T-helper 2 cell (primary cell): ENCODE measurements around the gene PZP.
"Not testable (repeated sequence)": the region's sequence is repeated elsewhere in the genome, so short reads cannot be mapped to it uniquely, and the experiment has no call there.

Experiments
- DNase-seq, 5 experiments: peaks; one replicate each; pipeline versions ENCODE4 v3.0.0 to v3.0.0-alpha.2; 2012 to 2022
- total RNA-seq, 2 donors: gene quantifications; one replicate each; lab custom pipeline; 2026; lab: John Stamatoyannopoulos, UW

The PZP gene
- 0 reads per million in 2 donors for total RNA-seq

- DNase-seq: no peak
Measured at GRCh38 chr12:9208229-9208628, at the start of gene PZP. Gene PZP (minus strand): TSS chr12:9208395. CDS start chr12:9208341, 54 bp downstream.

DNA sequence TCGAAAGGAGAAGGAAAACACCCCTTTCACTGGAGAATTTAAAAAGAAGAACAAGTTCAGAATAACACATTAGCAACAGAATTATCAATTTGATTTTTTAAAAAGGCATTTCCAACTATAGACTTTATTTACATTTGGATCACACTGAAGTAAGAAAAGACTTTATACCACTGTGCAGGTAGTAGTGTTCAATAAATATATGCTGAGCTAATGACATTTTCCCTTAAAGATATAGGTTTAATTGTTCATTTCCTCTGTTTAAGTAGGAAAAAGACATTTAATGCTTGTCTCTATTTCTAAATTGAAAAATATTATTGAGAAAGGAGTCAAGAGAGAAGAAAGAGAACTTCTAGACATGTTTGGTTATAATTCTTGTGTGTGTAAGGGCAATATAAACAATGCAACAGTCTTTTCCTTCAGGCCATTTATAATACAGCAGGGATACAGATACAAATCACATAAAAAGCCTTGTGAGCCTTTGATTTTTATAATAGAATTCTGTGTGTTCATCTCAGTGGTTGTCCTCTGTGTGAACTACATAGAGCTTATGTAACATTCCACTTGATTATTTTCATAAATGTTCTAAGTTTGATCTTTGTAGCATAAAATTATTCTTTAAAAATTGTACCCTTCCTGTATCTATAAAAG lies 48.7 kb upstream of the PZP start:
- no peak for DNase-seq

DNA sequence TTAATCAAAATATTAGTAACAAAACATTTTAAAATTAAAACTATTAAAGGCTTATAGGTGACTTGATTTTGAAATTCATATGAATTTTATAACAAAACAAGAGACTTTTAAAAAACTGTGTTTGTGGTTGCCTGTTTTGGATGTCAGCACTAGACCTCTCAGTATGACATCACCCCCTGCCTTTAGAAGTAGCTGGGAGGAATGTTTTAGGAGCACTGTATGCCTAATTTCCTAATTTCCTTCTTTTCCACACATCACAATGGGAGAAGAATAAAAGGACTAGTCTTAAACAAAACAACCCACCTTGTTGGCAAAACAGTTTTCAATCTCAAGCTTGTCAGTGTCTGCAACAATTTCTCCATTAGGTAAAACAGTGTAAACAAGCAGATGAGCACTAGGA lies 48.1 kb upstream of the PZP start:
- no peak for DNase-seq

- no peak for DNase-seq
Measured at GRCh38 chr12:9255837-9256236, 47.6 kb upstream of the PZP start.

DNA sequence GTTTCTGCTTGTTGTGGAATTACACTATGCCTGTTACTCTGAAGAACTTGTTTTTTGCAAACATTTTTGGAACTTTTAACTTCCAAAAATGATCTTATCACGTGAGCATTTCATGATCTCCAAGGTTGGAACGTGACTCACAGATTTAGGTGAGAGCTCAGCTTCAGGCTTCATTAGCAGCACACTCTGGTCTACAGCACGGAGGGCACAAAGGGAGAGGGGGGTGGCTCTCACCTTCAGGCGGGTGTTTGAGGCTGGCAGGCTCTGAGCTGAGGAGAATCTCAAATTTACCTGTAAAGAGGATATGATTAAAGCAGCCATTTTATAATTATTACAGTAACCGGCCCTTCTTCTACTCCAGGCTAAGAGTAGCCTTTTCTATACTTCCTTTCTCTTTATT lies 45.3 kb upstream of the PZP start:
- DNase-seq: no peak

DNA sequence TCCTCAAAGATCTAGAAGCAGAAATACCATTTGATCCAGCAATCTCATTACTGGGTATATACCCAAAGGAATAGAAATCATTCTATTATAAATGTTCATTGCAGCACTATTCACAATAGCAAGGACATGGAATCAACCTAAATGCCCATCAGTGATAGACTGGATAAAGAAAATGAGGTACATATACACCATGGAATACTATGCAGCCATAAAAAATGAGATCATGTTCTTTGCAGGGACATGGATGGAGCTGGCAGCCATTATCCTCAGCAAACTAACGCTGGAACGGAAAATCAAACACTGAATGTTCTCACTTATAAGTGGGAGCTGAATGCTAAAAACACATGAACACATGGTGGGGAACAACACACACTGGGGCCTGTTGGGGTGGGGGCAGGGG lies 44.6 kb upstream of the PZP start:
- not testable (repeated sequence) for DNase-seq

- no peak for DNase-seq
Measured at GRCh38 chr12:9252256-9252655, 44.1 kb upstream of the PZP start.

DNA sequence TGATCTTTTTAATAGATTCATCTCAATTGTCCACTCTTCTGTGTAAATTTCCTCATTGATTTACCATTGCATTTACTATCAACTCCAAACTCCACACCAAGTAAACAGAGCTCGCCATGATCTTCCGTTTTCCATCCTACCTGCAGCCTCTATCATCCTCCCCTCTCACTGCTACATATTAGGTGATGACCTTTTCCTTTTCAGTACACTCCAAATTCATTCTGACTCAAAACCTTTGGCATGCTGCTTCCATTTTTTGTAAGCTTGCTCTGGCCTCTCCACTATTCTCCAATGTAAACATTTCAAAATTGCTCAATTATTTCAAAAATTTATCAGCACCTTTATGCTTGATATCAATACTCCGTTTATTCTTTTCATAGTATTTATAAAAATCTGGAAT lies 40.2 kb upstream of the PZP start:
- no peak for DNase-seq

DNA sequence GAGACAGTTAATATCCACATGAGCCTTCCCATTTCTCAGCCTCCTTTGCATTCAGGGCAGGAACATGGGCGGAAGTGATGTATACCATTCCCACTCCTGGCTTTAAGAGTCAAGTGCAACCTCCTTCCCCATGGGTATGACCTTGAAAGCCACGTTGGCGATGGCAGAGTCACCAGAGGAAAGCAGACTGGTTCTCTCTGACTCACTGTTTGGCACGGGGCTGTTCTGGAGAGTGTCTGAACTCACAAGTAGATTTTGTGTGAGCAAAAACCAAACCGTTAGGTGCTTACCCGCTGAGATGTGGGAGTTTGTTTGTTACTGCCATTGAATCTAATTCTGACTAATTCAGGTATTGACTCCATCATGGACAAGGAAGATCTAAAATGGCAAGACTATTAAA lies 36.7 kb upstream of the PZP start:
- peak in 2 of 5 experiments; percentile 57 to 87 for DNase-seq

DNA sequence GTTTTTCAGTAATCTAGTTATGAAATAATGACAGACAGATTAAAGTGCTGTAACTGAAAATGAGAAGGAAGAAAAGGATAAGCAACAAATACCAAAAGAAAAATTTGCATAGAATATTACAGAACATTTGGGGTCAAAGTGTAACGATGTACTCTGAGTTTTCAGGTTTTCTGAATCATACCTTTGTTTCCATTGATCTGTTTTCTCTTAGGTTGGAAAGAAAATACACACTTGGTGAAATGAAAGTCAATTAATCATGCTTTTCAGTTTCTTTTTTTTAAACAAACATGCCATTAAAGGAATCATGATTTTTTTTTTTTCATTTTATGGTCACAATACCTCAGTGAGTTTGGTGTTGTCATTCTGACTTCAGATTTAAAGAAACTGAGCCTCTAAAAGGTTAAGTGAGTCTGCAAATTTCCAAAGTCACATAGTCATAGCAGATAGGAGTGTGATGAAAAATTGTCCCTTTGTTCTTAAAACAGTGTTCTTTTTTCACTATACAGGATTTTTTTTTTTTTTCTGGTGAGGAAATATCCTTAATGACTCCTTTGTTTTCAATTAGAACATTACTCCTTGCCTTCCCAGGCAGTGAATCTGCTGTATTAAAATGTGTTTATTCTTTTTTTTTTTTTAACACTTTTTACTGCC lies 35.9 kb upstream of the PZP start:
- DNase-seq: no peak

- DNase-seq: no peak
Measured at GRCh38 chr12:9241301-9241700, 33.1 kb upstream of the PZP start.

DNA sequence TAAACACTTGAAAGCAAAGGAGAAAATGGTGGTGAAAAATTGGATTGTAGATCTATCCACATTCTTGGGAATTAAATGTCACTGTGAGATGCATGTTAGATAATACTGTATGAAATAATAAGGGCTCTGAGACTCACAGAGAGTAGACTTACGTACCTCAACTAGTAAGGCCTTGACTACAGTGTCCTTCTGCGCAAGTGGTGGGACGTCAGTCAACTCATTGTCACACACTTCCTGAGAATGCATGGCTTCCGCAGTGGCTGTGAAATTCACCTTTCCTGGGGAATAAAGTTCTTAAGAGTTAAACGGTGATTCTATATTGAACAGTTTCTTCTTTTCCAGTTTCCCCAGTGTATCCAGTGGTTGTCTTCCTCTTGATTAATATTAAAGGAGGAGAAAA lies 32.6 kb upstream of the PZP start:
- no peak for DNase-seq

GRCh38 chr12:9240004-9240635 lies 31.9 kb upstream of the PZP start:
- DNase-seq: peak in 4 of 5 experiments; percentile 5 to 77 (median 32)

- DNase-seq: no peak
Measured at GRCh38 chr12:9237286-9237685, 29.1 kb upstream of the PZP start.

GRCh38 chr12:9235519-9235918 lies 27.3 kb upstream of the PZP start:
- DNase-seq: no peak

- DNase-seq: no peak
Measured at GRCh38 chr12:9227950-9228349, 19.8 kb upstream of the PZP start.

GRCh38 chr12:9223830-9224229 lies 15.6 kb upstream of the PZP start:
- DNase-seq: no peak

- no peak for DNase-seq
Measured at GRCh38 chr12:9221483-9221882, 13.3 kb upstream of the PZP start.

GRCh38 chr12:9221011-9221410 lies 12.8 kb upstream of the PZP start:
- DNase-seq: not testable (repeated sequence)

DNA sequence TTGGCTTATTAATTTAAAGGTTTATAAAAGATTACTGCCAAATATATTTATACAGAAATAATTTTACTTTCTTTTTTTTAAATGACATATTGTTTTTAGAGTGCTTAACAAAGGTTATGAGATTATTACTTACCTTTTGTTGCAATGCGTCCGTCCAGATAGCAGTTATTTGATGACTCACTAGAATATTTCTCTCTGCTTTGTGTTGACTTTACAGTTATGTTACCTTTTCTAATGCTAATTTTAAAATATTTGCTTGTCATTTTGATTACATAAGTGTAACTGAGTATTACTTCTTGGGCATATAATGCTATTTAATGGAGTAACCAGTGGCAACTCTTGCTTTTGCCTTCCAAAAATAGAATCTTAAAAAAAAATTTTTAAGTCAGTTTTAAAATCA lies 6.3 kb upstream of the PZP start:
- DNase-seq: no peak

DNA sequence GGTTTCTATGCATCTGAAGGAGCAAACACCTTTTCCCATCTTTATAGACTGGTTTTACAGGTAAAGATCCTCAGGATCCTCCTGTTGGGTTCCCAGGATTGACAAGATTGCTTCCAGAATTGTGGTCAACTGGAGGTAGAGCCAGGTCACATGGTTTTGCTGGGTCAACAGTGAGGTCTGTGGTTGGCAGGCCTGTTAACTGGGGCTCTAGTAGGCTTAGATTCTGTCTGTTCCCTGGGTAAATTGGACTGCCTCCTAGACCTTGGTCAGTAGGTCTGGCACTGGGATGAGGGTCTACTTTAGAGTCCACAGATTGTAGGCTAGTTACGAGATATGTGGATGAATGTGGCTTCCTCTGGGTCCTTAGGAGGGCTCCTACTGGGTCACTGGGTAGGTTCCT lies 3.5 kb upstream of the PZP start:
- no peak for DNase-seq

DNA sequence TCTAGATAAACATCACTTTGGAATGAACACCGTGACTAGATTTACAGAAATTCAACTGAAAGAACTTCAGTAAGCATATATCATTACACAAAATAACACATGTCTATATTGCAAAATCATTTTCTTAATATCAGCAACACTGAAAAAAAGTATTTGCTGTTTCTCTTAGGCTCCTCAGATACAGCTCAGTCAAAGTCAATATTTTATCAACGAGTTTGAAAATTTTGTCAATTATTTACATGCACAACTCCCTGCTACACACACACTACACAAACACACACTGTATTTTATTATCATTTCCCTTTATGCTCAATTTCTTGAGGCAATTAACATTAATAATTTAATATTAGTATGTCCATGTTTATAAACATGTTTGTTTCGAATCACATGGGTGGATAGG lies 3.8 kb downstream of the PZP start:
- no peak for DNase-seq

GRCh38 chr12:9198012-9198411 lies 10.2 kb downstream of the PZP start:
- DNase-seq: peak in 1 of 5 experiments; percentile 28

DNA sequence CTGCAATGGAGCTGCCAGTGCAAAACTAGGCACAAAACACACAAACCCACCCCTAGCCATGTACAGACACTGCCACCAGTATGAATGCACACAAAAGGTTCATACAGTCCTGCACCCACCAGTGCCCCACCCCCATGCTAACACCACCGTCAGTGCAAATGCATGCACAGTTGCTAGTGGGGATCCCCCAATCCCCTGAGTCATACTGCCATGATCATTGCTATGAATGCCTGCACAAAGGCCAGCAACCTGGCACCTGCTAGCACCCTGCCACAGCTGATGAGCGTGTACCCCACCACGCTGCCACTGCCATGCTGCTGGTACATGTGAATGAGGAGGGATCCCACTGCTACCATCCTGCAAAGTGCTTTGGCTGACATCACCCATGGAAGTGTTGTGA lies 23.9 kb downstream of the PZP start:
- no peak for DNase-seq
